Colon (tissue), 2 donors: ENCODE data around the gene SOX5.

Experiments
- FAIRE-seq: peaks from 2 replicates; lab custom pipeline; 2012; peaks lifted over from hg19 to GRCh38; lab: Jason Lieb, UNC
- donor health status: control.
- donor health status: control.

Gene SOX5

GRCh38 chr12:23684121-23684520, 265.3 kb downstream of the SOX5 start:
- no peak for FAIRE-seq

- FAIRE-seq, result peak; percentile 5
These were observed 268.2 kb downstream of the SOX5 start for GRCh38 chr12:23681237-23681636.

- no peak for FAIRE-seq
These were observed 275.4 kb downstream of the SOX5 start for GRCh38 chr12:23674064-23674463.

GRCh38 chr12:23671881-23672280, 277.6 kb downstream of the SOX5 start:
- FAIRE-seq, result no peak

GRCh38 chr12:23670684-23671083, 278.8 kb downstream of the SOX5 start:
- FAIRE-seq, result no peak

GRCh38 chr12:23669691-23670090, 279.8 kb downstream of the SOX5 start:
- FAIRE-seq, result no peak

- no peak for FAIRE-seq
These were observed 282.6 kb downstream of the SOX5 start for GRCh38 chr12:23666866-23667265.

- no peak for FAIRE-seq
These were observed 286.5 kb downstream of the SOX5 start for GRCh38 chr12:23662966-23663365.

- no peak for FAIRE-seq
These were observed 290.3 kb downstream of the SOX5 start for GRCh38 chr12:23659131-23659530.

GRCh38 chr12:23657598-23657997, 291.9 kb downstream of the SOX5 start:
- no peak for FAIRE-seq

GRCh38 chr12:23655884-23656283, 293.6 kb downstream of the SOX5 start:
- no peak for FAIRE-seq

- FAIRE-seq, result no peak
These were observed 294.4 kb downstream of the SOX5 start for GRCh38 chr12:23655112-23655511.

GRCh38 chr12:23648546-23648945, 300.9 kb downstream of the SOX5 start:
- FAIRE-seq, result no peak

GRCh38 chr12:23640754-23641153, 308.7 kb downstream of the SOX5 start:
- no peak for FAIRE-seq

- FAIRE-seq, result no peak
These were observed 315.1 kb downstream of the SOX5 start for GRCh38 chr12:23634344-23634743.

- FAIRE-seq, result no peak
These were observed 317.6 kb downstream of the SOX5 start for GRCh38 chr12:23631786-23632377.

- FAIRE-seq, result no peak
These were observed 318.9 kb downstream of the SOX5 start for GRCh38 chr12:23630524-23630923.

GRCh38 chr12:23628806-23629205, 320.7 kb downstream of the SOX5 start:
- FAIRE-seq, result no peak

GRCh38 chr12:23626791-23627190, 322.7 kb downstream of the SOX5 start:
- FAIRE-seq, result no peak

- FAIRE-seq, result no peak
These were observed 327.6 kb downstream of the SOX5 start for GRCh38 chr12:23621900-23622299.

- no peak for FAIRE-seq
These were observed 330.8 kb downstream of the SOX5 start for GRCh38 chr12:23618718-23619117.

- FAIRE-seq, result no peak
These were observed 331.7 kb downstream of the SOX5 start for GRCh38 chr12:23617749-23618148.

- no peak for FAIRE-seq
These were observed 335.2 kb downstream of the SOX5 start for GRCh38 chr12:23614280-23614679.

GRCh38 chr12:23611320-23611719, 338.1 kb downstream of the SOX5 start:
- no peak for FAIRE-seq

GRCh38 chr12:23600919-23601318, 348.6 kb downstream of the SOX5 start:
- no peak for FAIRE-seq
